Tibial artery (tissue), 4 donors: Measurements from ENCODE around the gene MTNR1A.

ENCODE experiments used
- DNase-seq, 2 donors: peaks; one replicate each; pipeline ENCODE4 v3.0.0-alpha.2; 2019
- H3K27ac ChIP-seq, 2 donors: fragments of 200-600 bp; sonication (generic) in 1 of 2; 1 replicate in 1 of 2; 2 replicates in 1 of 2; pipeline ENCODE4 v1.5.1; 2018 to 2019; ENCODE audit warnings: mild to moderate bottlenecking in 1 of 2
- H3K27me3 ChIP-seq, 2 donors: fragments of 200-600 bp; sonication (generic) in 1 of 2; one replicate each; pipeline versions ENCODE4 v1.5.1 to v1.6.0; 2016 to 2019
- H3K36me3 ChIP-seq, 3 donors: fragments of 200-600 bp; sonication (generic) in 2 of 3; one replicate each; pipeline ENCODE4 v1.5.1; 2016 to 2019; ENCODE audit warnings: mild to moderate bottlenecking in 2 of 3
- H3K4me1 ChIP-seq, 4 donors: fragments of 200-600 bp; sonication (generic) in 2 of 4; 1 replicate in 3 of 4; 2 replicates in 1 of 4; pipeline ENCODE4 v1.5.1; 2016 to 2019
- H3K4me3 ChIP-seq, 2 donors: fragments of 200-600 bp; sonication (generic) in 1 of 2; 1 replicate in 1 of 2; 2 replicates in 1 of 2; pipeline ENCODE4 v1.5.1; 2018 to 2019; ENCODE audit warnings: mild to moderate bottlenecking in 2 of 2
- H3K9me3 ChIP-seq, 3 donors: fragments of 200-600 bp; sonication (generic) in 1 of 3; one replicate each; pipeline ENCODE4 v1.5.1; 2016 to 2019
- CTCF ChIP-seq, 2 experiments: fragments of 200-600 bp in 1 of 2; fragments of 450-650 bp in 1 of 2; IDR thresholded peaks; one replicate each; pipeline ENCODE4 v1.5.1; 2017 to 2019; ENCODE audit warnings: antibody characterized with exemption in 2 of 2, mild to moderate bottlenecking in 1 of 2, moderate library complexity in 1 of 2
- intact Hi-C: fragments of 100-400 bp; cut with DNase I; formaldehyde crosslinking; loops from one replicate; pipeline ENCODE4 v1.15.0; 2023; ENCODE audit warnings: low total_unique reads

The MTNR1A gene

GRCh38 chr4:186596850-186597390 lies 41.6 kb upstream of the MTNR1A start:
- H3K4me1 ChIP-seq: no peaks in the 10 kb centered on the region

GRCh38 chr4:186596346-186596745 lies 41.0 kb upstream of the MTNR1A start:
- H3K36me3 ChIP-seq: peaks cover 59 to 82% (median 80%) of the 10 kb centered on the region in 3 donors
- DNase-seq: no peak
- TF ChIP-seq CTCF (IDR thresholded peaks at IDR 0.05): no peak
- no peak overlapping the region for H3K27ac ChIP-seq
- H3K4me3 ChIP-seq: no peak overlapping the region
- intact Hi-C loops: no loop called here
- H3K4me1 ChIP-seq: no peaks in the 10 kb centered on the region
- H3K27me3 ChIP-seq: no peaks in the 10 kb centered on the region
- H3K9me3 ChIP-seq: no peaks in the 10 kb centered on the region

More at GRCh38 chr4:186596850-186597390, 41.6 kb upstream of the MTNR1A start:
- Histone ChIP-seq H3K27ac (no peak overlapping the region), H3K27me3 (no peaks in the 10 kb centered on the region), H3K36me3 (peaks cover 64 to 88% (median 83%) of the 10 kb centered on the region in 3 donors), H3K4me3 (no peak overlapping the region), H3K9me3 (no peaks in the 10 kb centered on the region)
- intact Hi-C loops: no loop called here
- TF ChIP-seq CTCF (IDR thresholded peaks at IDR 0.05): no peak
- DNase-seq: no peak

- TF ChIP-seq CTCF (IDR thresholded peaks at IDR 0.05): no peak
- H3K36me3 ChIP-seq: peaks cover 40 to 69% (median 56%) of the 10 kb centered on the region in 3 donors
- intact Hi-C loops: no loop called here
These were observed 38.2 kb upstream of the MTNR1A start for GRCh38 chr4:186593587-186593973.

GRCh38 chr4:186592966-186593586 lies 37.7 kb upstream of the MTNR1A start:
- Histone ChIP-seq H3K27me3 (no peaks in the 10 kb centered on the region), H3K27ac (no peak overlapping the region), H3K4me1 (no peaks in the 10 kb centered on the region), H3K36me3 (peaks cover 40 to 69% (median 57%) of the 10 kb centered on the region in 3 donors), H3K9me3 (no peaks in the 10 kb centered on the region), H3K4me3 (no peak overlapping the region)
- no peak for DNase-seq
- TF ChIP-seq CTCF (IDR thresholded peaks at IDR 0.05): no peak
- intact Hi-C loops: no loop called here

More at GRCh38 chr4:186593587-186593973, 38.2 kb upstream of the MTNR1A start:
- H3K9me3 ChIP-seq: no peaks in the 10 kb centered on the region
- H3K27ac ChIP-seq: no peak overlapping the region
- no peak for DNase-seq
- H3K27me3 ChIP-seq: no peaks in the 10 kb centered on the region
- no peak overlapping the region for H3K4me3 ChIP-seq
- no peaks in the 10 kb centered on the region for H3K4me1 ChIP-seq

- DNase-seq: no peak
- Histone ChIP-seq H3K4me3 (no peak overlapping the region), H3K27me3 (no peaks in the 10 kb centered on the region), H3K9me3 (no peaks in the 10 kb centered on the region), H3K36me3 (peaks cover 42 to 63% (median 52%) of the 10 kb centered on the region in 3 donors), H3K4me1 (no peaks in the 10 kb centered on the region), H3K27ac (no peak overlapping the region)
- no peak for TF ChIP-seq CTCF (IDR thresholded peaks at IDR 0.05)
- intact Hi-C loops: no loop called here
These were observed 37.1 kb upstream of the MTNR1A start for GRCh38 chr4:186592445-186592844.
